Measurements from ENCODE around the gene HBD.

GRCh38 chr11:5245155-5245554 is 10.9 kb upstream of the HBD start:
- TF ChIP-seq CTCF (IDR thresholded peaks at IDR 0.05; ENCODE audit: borderline replicate concordance, extremely low read depth, low read length, poor library complexity, severe bottlenecking) (no peak), EZH2 (IDR thresholded peaks at IDR 0.05; ENCODE audit: borderline replicate concordance, low read depth, low read length, severe bottlenecking) (no peak)

All from DND-41 (cell line).